Measurements from ENCODE around the gene TINAGL1.

Gene TINAGL1

DNA sequence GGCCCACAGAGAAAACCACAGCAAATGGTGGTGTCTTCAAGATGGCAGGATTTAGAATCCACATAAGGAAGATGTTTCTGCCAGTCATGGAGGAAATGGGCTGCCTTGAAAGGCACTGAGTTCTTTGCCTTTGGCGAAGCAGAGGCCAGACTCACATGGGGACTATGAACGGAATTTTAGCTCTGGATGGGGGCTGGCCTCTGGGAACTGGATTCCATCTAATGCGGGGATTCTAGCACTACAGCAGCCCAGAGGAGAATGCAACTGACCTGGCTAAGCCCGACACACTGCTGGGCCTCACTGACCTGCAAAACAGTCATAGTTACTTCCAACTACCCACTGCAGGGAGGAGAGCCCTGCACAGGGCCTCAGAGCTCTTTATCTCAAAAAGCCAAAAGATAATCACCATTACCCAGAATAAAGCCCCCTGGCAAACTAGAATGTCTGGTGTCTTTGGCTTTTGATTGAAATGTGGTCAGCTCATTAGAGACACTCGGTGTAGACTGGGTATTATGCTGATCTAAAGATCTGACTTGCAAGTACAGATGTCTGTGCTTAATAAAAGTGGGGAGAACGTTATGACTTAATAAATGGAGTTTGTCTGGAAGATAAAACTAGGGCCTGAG, 52.7 kb downstream of the TINAGL1 start:
- no peak for DNase-seq

- DNase-seq, result no peak
These were observed 56.3 kb downstream of the TINAGL1 start for GRCh38 chr1:31632649-31633048.

DNA sequence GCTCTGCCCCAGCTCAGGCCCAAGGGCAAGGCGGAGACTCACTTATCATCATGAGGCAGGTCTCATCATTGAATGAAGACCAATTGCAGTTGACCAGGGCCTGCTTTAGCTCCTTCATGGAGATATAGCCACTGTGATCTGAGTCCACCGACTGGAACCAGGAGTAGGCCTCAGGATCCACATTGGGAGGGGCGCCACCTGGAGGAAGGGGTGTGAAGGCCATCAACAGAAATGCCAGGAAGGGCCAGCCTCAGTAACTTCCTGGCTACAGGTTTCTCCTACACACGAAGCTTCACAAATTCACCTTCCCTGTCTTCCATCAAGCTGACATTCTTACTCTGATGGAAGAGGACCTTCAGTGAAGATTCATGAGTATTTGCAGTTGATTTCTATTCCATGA, 56.8 kb downstream of the TINAGL1 start:
- no peak for DNase-seq

All from HCEC 1CT (cell line).